ENCODE measurements around the gene AURKAIP1. TPM values are rescaled to one million over a fixed set of nuclear protein-coding genes. Genes with fewer than 3 reads are reported as not detected.

The AURKAIP1 gene
- total and polyA plus RNA-seq, 2 of the 13 experiments (the other 11 are each of a cell fraction or from before 2014, with no cell fraction given), result 69.5 to 175 TPM

- TF ChIP-seq THYN1 (CRISPR knock-in tag; IDR thresholded peaks at IDR 0.05; ENCODE audit: borderline replicate concordance, low read depth), result no peak
- TF ChIP-seq GZF1 (CRISPR knock-in tag; IDR thresholded peaks at IDR 0.05), result no peak; the same call in 1 of the 2 replicates
- TF ChIP-seq TMF1 (CRISPR knock-in tag; IDR thresholded peaks at IDR 0.05; ENCODE audit: low read depth), result 0 out of 2 replicates have a peak, but pooled peaks have one; percentile 54
- TF ChIP-seq NR2F1 (CRISPR knock-in tag; IDR thresholded peaks at IDR 0.05), result peak in 1 of 2 experiments; percentile 17; a peak in 1 of 4 replicates
- peak; percentile 70 for TF ChIP-seq RFX1 (IDR thresholded peaks at IDR 0.05)
- TF ChIP-seq ZNF788 (CRISPR knock-in tag; IDR thresholded peaks at IDR 0.05; ENCODE audit: borderline replicate concordance), result peak; percentile 77; the same call in 1 of the 2 replicates
- peak; percentile 92 for TF ChIP-seq THAP11 (CRISPR knock-in tag; IDR thresholded peaks at IDR 0.05)
- peak; percentile 86 for TF ChIP-seq ZNF451 (CRISPR knock-in tag; IDR thresholded peaks at IDR 0.05)
- no peak for TF ChIP-seq PTBP1 (IDR thresholded peaks at IDR 0.05; ENCODE audit: low read depth, low read length, poor library complexity, severe bottlenecking)
- TF ChIP-seq MXD1 (CRISPR knock-in tag; IDR thresholded peaks at IDR 0.05), result peak; percentile 85
- peak; percentile 22 for TF ChIP-seq IKZF4 (CRISPR knock-in tag; IDR thresholded peaks at IDR 0.05; ENCODE audit: borderline replicate concordance, low read depth, not compliant biosample characterization)
- no peak for TF ChIP-seq ZNF234 (CRISPR knock-in tag; conservative IDR thresholded peaks at IDR 0.05)
- TF ChIP-seq CCDC6 (CRISPR knock-in tag; IDR thresholded peaks at IDR 0.05), result no peak
- no peak for TF ChIP-seq ZNF644 (CRISPR knock-in tag; IDR thresholded peaks at IDR 0.05; ENCODE audit: low read depth)
- TF ChIP-seq ZNF598 (CRISPR knock-in tag; IDR thresholded peaks at IDR 0.05; ENCODE audit: borderline replicate concordance), result no peak; the same call in 1 of the 2 replicates
- TF ChIP-seq ZBTB7B (CRISPR knock-in tag; IDR thresholded peaks at IDR 0.05), result peak; percentile 56; the same call in 1 of the 2 replicates
- 0 out of 2 replicates have a peak, but pooled peaks have one; percentile 60 for TF ChIP-seq ZNF879 (CRISPR knock-in tag; IDR thresholded peaks at IDR 0.05)
- no peak; the same call in 1 of the 2 replicates for TF ChIP-seq TRAFD1 (CRISPR knock-in tag; IDR thresholded peaks at IDR 0.05; ENCODE audit: borderline replicate concordance)
- 0 out of 4 replicates have a peak, but pooled peaks of 1 of the 2 experiments have one; percentile 17 for TF ChIP-seq ATF4 (CRISPR knock-in tag; IDR thresholded peaks at IDR 0.05)
- no peak for TF ChIP-seq ATM (IDR thresholded peaks at IDR 0.05; ENCODE audit: borderline replicate concordance)
- peak; percentile 44; the same call in 1 of the 2 replicates for TF ChIP-seq ZNF691 (CRISPR knock-in tag; IDR thresholded peaks at IDR 0.05; ENCODE audit: borderline replicate concordance, low read depth)
- TF ChIP-seq ZKSCAN1 (IDR thresholded peaks at IDR 0.05; ENCODE audit: low read length), result no peak
- TF ChIP-seq ZNF33B (CRISPR knock-in tag; IDR thresholded peaks at IDR 0.05), result no peak
- TF ChIP-seq AKAP8 (CRISPR knock-in tag; IDR thresholded peaks at IDR 0.05), result no peak; the same call in 1 of the 2 replicates
- 0 out of 2 replicates have a peak, but pooled peaks have one; percentile 29 for TF ChIP-seq NKX3-1 (CRISPR knock-in tag; IDR thresholded peaks at IDR 0.05)
Measured at GRCh38 chr1:1399187-1399871, 24.3 kb upstream of the AURKAIP1 start, which contains the start of gene CCNL2 (continued).
